ENCODE data around the gene HHLA2.

DNA sequence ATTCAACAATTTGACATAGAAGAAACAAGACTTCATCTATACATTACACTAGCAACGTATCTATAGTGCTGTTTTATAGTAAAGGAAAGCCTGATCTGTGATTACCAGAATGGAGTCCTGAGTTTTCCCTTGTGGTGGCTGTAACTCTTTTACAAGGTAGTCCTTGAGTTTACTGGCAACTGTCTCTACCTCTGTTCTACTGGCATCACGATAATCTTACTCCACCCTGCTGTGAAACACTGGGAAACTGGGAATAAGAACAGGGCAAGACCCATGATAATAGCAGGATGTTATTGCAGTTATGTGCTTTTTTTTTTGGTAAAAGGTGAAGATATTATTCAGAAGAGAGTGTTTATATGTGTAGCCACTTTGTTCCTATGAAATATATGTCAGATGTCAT lies 12.4 kb upstream of the HHLA2 start:
- TF ChIP-seq, protein P1, sequence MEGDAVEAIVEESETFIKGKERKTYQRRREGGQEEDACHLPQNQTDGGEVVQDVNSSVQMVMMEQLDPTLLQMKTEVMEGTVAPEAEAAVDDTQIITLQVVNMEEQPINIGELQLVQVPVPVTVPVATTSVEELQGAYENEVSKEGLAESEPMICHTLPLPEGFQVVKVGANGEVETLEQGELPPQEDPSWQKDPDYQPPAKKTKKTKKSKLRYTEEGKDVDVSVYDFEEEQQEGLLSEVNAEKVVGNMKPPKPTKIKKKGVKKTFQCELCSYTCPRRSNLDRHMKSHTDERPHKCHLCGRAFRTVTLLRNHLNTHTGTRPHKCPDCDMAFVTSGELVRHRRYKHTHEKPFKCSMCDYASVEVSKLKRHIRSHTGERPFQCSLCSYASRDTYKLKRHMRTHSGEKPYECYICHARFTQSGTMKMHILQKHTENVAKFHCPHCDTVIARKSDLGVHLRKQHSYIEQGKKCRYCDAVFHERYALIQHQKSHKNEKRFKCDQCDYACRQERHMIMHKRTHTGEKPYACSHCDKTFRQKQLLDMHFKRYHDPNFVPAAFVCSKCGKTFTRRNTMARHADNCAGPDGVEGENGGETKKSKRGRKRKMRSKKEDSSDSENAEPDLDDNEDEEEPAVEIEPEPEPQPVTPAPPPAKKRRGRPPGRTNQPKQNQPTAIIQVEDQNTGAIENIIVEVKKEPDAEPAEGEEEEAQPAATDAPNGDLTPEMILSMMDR (IDR thresholded peaks at IDR 0.05; ENCODE audit: low read length): no peak
- no peak for TF ChIP-seq EZH2 (optimal IDR thresholded peaks at IDR 0.05; ENCODE audit: low read depth, low read length)

All from MM.1S (cell line).